Measurements from ENCODE around the gene OBSCN. TPM values are rescaled to one million over a fixed set of nuclear protein-coding genes. Genes with fewer than 3 reads are reported as not detected.
"Not testable (repeated sequence)": the region's sequence is repeated elsewhere in the genome, so short reads cannot be mapped to it uniquely, and the experiment has no call there.

The OBSCN gene
- total RNA-seq, 1 donor from 2014 or later = 5.1 TPM

DNA sequence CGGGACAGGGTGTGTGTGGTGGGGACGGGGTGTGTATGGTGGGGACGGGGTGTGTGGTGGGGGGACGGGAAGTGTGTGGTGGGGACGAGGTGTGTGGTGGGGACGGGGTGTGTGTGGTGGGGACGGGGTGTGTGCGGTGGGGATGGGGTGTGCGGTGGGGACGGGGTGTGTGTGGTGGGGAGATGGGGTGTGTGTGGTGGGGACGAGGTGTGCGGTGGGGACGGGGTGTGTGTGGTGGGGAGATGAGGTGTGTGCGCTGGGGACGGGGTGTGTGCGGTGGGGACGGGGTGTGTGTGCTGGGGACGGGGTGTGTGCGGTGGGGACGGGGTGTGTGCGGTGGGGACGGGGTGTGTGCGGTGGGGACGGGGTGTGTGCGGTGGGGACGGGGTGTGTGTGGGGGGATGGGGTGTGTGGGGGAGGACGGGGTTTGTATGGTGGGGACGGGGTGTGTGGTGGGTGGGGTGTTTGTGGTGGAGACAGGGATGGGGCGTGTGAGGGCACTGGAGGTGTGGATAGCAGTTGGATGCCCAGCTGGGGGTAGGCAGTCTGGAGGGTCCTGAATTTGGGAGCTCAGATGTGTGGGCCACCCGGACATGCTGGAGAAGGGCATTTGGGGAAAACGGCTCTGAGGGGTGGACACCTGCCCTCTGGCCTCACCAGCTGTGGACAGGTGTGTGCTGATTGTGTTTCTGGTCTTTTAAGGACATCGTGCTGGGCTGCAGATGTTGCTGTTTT, 25.4 kb upstream of the OBSCN start:
- DNase-seq (ENCODE audit: low spot score) = no peak
- H3K27me3 ChIP-seq = no peaks in the 10 kb centered on the region
- H3K36me3 ChIP-seq = no peaks in the 10 kb centered on the region
- H3K4me3 ChIP-seq = no peak overlapping the region
- H3K9ac ChIP-seq = no peak overlapping the region
- no peak overlapping the region for H2AFZ ChIP-seq (replicated peaks)
- H3K4me1 ChIP-seq = no peaks in the 10 kb centered on the region
- H3K27ac Mint-ChIP-seq = no peak overlapping the region
- H3K4me2 ChIP-seq = no peak overlapping the region
- H3K36me3 Mint-ChIP-seq = peaks cover 2% of the 10 kb centered on the region
- H3F3A ChIP-seq (ENCODE audit: low read depth) = no peaks in the 10 kb centered on the region
- peaks cover 4% of the 10 kb centered on the region for H3K27me3 Mint-ChIP-seq (ENCODE audit: insufficient read depth, low read depth)
- TF ChIP-seq EZH2phosphoT487 (IDR thresholded peaks at IDR 0.05) (no peak), EZH2 (IDR thresholded peaks at IDR 0.05) (no peak)
- TF ChIP-seq, protein P1, sequence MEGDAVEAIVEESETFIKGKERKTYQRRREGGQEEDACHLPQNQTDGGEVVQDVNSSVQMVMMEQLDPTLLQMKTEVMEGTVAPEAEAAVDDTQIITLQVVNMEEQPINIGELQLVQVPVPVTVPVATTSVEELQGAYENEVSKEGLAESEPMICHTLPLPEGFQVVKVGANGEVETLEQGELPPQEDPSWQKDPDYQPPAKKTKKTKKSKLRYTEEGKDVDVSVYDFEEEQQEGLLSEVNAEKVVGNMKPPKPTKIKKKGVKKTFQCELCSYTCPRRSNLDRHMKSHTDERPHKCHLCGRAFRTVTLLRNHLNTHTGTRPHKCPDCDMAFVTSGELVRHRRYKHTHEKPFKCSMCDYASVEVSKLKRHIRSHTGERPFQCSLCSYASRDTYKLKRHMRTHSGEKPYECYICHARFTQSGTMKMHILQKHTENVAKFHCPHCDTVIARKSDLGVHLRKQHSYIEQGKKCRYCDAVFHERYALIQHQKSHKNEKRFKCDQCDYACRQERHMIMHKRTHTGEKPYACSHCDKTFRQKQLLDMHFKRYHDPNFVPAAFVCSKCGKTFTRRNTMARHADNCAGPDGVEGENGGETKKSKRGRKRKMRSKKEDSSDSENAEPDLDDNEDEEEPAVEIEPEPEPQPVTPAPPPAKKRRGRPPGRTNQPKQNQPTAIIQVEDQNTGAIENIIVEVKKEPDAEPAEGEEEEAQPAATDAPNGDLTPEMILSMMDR (IDR thresholded peaks at IDR 0.05) = no peak
- no peaks in the 10 kb centered on the region for H3K9me3 Mint-ChIP-seq
- H3K79me2 ChIP-seq (ENCODE audit: low read depth) = no peaks in the 10 kb centered on the region
- no peak overlapping the region for H3K4me3 Mint-ChIP-seq
- H3K4me1 Mint-ChIP-seq = peaks cover 14% of the 10 kb centered on the region
- no peak overlapping the region for H3K27ac ChIP-seq
- H3K9me3 ChIP-seq (ENCODE audit: low read depth) = no peaks in the 10 kb centered on the region
- no peaks in the 10 kb centered on the region for H4K20me1 ChIP-seq (ENCODE audit: low read depth)

DNA sequence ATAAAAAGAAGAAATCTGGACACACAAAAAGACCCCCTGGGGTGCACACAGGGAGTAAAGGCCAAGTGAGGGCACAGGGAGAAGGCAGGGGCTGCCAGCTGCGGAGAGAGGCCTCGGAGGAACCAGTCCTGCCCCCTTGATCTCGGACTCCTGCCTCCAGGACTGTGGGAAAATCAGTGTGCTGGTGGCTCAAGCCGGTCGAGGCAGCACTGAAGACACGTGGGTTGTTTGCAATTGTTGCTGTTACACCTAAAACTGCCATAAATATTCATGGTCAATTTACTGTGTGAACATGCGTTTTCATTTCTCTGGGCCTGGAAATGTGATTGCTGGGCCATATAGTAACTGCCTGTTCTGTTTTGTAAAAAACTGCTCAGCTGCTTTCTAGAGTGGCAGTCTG, 23.7 kb upstream of the OBSCN start:
- Histone ChIP-seq H3K4me3 (no peak overlapping the region), H3K9ac (no peak overlapping the region)
- H3K27ac Mint-ChIP-seq = no peak overlapping the region

DNA sequence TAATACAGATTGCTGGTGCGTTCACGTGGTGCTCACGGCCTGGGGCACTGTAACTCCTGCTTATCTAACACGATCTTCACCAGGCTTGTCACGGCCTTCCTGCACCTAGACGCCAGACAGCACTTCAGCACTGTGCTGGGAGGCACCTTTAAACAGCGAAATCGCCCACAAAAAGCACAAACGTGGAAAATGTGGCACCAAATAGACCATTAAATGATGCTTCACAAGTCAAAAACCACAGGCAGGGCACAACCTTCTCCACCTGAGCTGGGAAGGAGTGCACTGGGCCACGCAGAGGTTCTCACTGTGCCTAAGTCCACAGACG, 22.2 kb upstream of the OBSCN start:
- Histone ChIP-seq H3K27ac (no peak overlapping the region), H3K4me3 (no peak overlapping the region), H2AFZ (replicated peaks) (no peak overlapping the region), H3K4me1 (no peaks in the 10 kb centered on the region), H3K36me3 (no peaks in the 10 kb centered on the region), H3K27me3 (no peaks in the 10 kb centered on the region), H3K9ac (no peak overlapping the region), H3K9me3 (ENCODE audit: low read depth) (no peaks in the 10 kb centered on the region), H3K4me2 (no peak overlapping the region), H4K20me1 (ENCODE audit: low read depth) (no peaks in the 10 kb centered on the region), H3F3A (ENCODE audit: low read depth) (no peaks in the 10 kb centered on the region), H3K79me2 (ENCODE audit: low read depth) (no peaks in the 10 kb centered on the region)
- H3K9me3 Mint-ChIP-seq = peaks cover 9% of the 10 kb centered on the region
- H3K4me3 Mint-ChIP-seq = no peak overlapping the region
- peaks cover 4% of the 10 kb centered on the region for H3K27me3 Mint-ChIP-seq (ENCODE audit: insufficient read depth, low read depth)
- peak overlapping the region; percentile 30 for H3K27ac Mint-ChIP-seq
- no peak for DNase-seq (ENCODE audit: low spot score)
- TF ChIP-seq EZH2 (IDR thresholded peaks at IDR 0.05) = no peak
- TF ChIP-seq, protein P1 (IDR thresholded peaks at IDR 0.05) = no peak
- H3K4me1 Mint-ChIP-seq = peaks cover 14% of the 10 kb centered on the region
- peaks cover 10% of the 10 kb centered on the region for H3K36me3 Mint-ChIP-seq

More for the DNA sequence above, 23.7 kb upstream of the OBSCN start:
- Histone ChIP-seq H3K4me1 (no peaks in the 10 kb centered on the region), H3K27me3 (no peaks in the 10 kb centered on the region), H3F3A (ENCODE audit: low read depth) (no peaks in the 10 kb centered on the region), H3K79me2 (ENCODE audit: low read depth) (no peaks in the 10 kb centered on the region), H2AFZ (replicated peaks) (no peak overlapping the region), H3K27ac (no peak overlapping the region), H3K36me3 (no peaks in the 10 kb centered on the region), H3K9me3 (ENCODE audit: low read depth) (no peaks in the 10 kb centered on the region), H3K4me2 (no peak overlapping the region), H4K20me1 (ENCODE audit: low read depth) (no peaks in the 10 kb centered on the region)
- TF ChIP-seq, protein P1 (IDR thresholded peaks at IDR 0.05) = no peak
- no peak for TF ChIP-seq EZH2phosphoT487 (IDR thresholded peaks at IDR 0.05)
- TF ChIP-seq EZH2 (IDR thresholded peaks at IDR 0.05) = no peak
- Mint-ChIP-seq H3K36me3 (peaks cover 5% of the 10 kb centered on the region), H3K4me3 (no peak overlapping the region), H3K27me3 (ENCODE audit: insufficient read depth, low read depth) (peaks cover 4% of the 10 kb centered on the region), H3K9me3 (peaks cover 9% of the 10 kb centered on the region), H3K4me1 (peaks cover 14% of the 10 kb centered on the region)
- DNase-seq (ENCODE audit: low spot score) = no peak

DNA sequence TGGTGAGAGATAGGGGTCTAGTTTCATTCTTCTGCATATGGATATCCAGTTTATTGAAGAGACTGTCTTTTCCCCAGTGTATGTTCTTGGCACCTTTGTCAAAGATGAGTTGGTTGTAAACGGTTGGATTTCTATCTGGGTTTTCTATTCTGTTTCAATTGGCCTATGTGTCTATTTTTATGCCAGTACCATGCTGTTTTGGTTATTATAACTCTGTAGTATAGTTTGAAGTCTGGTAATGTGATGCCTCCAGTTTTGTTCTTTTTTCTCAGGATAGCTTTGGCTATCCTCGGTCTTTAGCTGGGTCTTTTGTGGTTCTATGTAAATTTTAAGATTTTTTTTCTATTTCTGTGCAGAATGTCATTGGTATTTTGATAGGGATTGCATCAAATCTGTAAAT, 19.6 kb upstream of the OBSCN start:
- not testable (repeated sequence) for H3F3A ChIP-seq (ENCODE audit: low read depth); H3K9me3 Mint-ChIP-seq; H3K27me3 ChIP-seq; H3K27ac ChIP-seq; H3K79me2 ChIP-seq (ENCODE audit: low read depth); H3K27me3 Mint-ChIP-seq (ENCODE audit: insufficient read depth, low read depth); H2AFZ ChIP-seq (replicated peaks); H3K4me3 Mint-ChIP-seq; H3K4me3 ChIP-seq; H3K27ac Mint-ChIP-seq; H3K4me2 ChIP-seq; H3K9ac ChIP-seq; H3K4me1 ChIP-seq; H3K9me3 ChIP-seq (ENCODE audit: low read depth); DNase-seq (ENCODE audit: low spot score); H3K36me3 ChIP-seq; H4K20me1 ChIP-seq (ENCODE audit: low read depth)
- H3K36me3 Mint-ChIP-seq = peaks cover 14% of the 10 kb centered on the region
- H3K4me1 Mint-ChIP-seq = peaks cover 12% of the 10 kb centered on the region
